Measurements from ENCODE around the gene CMTM2.

- TF ChIP-seq, protein P1, sequence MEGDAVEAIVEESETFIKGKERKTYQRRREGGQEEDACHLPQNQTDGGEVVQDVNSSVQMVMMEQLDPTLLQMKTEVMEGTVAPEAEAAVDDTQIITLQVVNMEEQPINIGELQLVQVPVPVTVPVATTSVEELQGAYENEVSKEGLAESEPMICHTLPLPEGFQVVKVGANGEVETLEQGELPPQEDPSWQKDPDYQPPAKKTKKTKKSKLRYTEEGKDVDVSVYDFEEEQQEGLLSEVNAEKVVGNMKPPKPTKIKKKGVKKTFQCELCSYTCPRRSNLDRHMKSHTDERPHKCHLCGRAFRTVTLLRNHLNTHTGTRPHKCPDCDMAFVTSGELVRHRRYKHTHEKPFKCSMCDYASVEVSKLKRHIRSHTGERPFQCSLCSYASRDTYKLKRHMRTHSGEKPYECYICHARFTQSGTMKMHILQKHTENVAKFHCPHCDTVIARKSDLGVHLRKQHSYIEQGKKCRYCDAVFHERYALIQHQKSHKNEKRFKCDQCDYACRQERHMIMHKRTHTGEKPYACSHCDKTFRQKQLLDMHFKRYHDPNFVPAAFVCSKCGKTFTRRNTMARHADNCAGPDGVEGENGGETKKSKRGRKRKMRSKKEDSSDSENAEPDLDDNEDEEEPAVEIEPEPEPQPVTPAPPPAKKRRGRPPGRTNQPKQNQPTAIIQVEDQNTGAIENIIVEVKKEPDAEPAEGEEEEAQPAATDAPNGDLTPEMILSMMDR (IDR thresholded peaks at IDR 0.05) = no peak
- no peak for TF ChIP-seq EZH2 (IDR thresholded peaks at IDR 0.05; ENCODE audit: borderline replicate concordance, insufficient read depth, low read depth, low read length, poor library complexity, severe bottlenecking)
These were observed 44.9 kb upstream of the CMTM2 start for GRCh38 chr16:66534376-66534799.

Measured in B cell (primary cell).